Kidney glomerular epithelial cell (primary cell): Measurements from ENCODE around the gene GATAD2B.

Experiments used
- DNase-seq: peaks from one replicate; lab custom pipeline; 2025; lab: John Stamatoyannopoulos, UW

The GATAD2B gene

DNA sequence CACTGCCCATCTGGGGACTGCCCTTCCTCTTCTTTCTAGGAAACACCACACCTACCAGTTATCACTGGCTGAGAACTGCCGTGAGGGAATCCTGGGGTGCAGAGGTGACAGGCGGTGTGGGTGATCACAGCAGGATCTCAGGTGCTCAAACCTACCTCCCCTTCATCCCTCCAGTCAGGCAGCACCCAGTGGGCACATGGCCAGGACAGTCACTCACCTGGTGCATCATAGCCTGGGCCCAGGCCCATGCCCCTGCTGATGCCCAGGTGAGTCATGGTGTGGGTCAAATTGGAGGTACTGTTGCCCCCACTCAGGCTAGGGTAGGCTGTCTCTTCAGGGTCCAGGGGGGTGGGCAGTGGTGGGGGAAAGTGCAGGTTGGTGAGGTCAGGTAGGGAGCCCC lies 29.0 kb upstream of the GATAD2B start:
- DNase-seq = no peak

DNA sequence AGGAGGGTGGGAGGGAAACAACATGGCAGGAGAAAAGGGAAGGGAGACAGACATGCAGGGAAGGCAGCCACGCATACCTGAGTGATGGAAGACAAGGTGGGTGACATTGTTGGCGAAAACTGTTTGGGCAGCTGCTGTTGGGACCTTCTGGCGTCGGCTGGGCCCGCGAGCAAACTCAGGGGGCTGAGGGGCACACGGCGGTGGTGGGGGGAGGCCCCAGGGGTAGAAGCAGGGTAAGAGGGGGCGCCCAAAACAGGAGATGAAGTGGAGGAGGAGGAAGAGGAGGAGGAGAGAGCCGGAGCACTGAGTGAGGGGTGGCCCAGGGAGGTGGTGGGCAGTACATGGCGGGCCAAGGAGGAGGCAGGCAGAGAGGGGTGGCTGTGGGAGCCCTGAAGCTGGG lies 28.4 kb upstream of the GATAD2B start:
- no peak for DNase-seq

DNA sequence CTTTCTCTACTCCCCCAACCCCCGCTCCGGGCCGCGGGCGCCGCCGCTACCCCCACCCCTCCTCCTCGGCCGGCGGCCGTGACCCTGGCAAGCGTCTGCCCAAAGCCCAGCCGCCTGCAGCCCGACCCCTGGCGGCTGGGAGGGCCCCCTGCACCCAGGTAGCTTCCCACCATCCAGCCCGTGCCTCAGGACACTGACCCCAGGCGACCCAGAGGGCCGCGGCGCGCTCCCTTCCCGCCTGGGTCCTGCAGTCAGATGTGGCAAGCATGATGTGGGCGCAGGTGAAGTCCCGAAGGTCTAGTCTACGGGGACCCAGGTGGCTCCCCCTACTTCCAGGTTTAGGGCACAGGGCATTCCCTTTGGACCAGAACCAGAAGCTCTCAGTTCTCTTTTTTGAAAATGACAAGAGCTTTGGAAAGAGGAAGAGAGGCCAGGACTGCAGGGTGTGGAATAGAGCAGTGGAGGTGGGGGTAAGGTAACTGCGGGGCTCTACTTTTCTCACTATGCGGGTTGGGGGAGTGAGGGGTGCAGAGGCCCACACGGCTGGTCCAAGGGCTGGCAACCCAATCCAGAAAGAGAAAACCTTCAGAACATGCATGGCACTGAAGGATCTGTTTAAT lies 24.0 kb upstream of the GATAD2B start, which contains the start of gene DENND4B:
Gene DENND4B (minus strand): TSS at position 97 of the 620 bp plus-strand sequence. CDS start 2,344 bp downstream, outside the sequence.
- DNase-seq = peak; percentile 57

DNA sequence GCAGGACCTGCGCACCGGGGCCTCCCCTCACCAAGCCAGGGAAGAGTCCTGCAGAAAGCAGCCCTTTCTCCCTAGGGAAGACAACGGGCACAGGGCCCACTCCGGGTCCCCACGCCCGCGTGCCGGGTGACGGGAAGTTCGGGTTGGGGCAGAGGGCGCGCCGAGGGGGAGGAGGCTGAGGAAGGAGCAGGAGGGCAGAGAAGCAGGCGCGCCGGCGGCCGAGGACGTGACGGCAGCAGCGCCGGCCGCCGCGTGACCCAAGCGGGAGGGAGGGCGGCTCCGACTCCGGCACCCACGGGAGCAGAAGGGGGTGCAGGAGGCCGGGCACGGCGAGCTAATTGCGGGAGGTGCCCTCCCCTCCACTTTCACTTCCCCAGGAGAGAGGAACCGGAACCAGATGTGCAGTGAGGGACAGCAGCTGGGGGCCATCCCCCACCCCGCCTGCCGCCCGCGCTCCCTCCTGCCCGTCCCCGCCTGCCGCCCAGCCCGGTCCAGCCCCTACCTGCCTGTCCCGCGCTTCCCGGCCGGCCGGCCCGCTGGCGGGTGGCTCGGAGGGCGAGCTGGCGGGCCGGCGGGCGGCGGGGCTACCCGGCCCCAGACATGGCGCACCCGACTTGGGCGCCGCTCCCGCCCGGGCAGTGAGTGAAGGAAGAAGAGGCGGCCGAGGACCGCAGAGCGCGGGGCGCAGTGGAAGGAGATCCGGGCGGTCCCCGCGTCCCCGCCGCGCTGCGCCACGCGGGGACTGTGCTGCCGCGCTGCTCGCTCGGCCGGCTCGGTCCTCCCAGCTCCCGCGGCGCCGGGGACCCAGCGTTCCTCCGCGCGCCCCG lies 23.2 kb upstream of the GATAD2B start:
- DNase-seq = no peak

DNA sequence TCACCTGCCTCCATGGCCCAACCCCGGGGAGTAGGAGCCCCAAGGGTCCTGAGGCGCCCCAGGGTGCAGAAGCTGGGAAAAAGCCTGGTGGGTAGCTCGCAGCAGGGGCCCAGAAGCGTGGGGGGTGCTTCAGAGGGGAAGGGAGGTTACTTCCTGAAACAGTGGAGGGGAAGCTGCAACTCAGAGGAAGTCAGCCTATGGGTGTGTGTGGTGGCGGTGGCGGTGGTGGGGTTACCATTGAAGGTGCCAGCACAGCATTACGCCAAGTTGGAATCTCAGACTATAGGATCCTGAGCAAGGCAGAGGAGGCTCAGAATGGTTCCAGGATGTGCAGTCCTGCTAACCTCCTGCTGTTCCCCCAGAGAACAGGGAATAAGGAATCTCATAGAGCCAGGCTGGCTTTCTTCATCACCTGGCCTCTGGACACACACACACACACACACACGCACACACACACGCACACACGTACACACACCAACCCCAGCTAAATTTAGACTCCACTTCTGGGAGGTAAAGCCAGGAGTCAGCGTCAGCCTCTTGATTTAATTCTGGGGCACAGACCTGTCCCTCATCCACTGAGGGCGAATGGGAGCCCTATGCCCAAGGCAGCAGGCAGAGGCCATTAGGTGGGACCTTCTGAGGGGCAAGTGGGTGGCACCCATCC lies 22.5 kb upstream of the GATAD2B start:
- DNase-seq = no peak

DNA sequence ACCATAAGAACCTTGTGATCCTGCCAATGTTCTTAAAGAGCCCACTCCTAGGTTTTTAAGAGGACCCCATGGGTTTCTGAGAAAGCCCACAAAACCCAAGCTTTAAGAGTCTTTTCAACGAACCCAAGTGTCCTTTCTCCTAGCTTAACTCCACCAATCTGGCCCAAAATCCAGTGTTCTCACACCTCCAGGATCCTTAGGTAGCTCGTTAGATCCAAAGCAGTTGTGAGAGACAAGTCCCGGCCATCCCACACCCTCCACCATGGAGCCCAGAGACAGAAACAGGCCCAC lies 22.0 kb upstream of the GATAD2B start:
- DNase-seq = no peak

DNA sequence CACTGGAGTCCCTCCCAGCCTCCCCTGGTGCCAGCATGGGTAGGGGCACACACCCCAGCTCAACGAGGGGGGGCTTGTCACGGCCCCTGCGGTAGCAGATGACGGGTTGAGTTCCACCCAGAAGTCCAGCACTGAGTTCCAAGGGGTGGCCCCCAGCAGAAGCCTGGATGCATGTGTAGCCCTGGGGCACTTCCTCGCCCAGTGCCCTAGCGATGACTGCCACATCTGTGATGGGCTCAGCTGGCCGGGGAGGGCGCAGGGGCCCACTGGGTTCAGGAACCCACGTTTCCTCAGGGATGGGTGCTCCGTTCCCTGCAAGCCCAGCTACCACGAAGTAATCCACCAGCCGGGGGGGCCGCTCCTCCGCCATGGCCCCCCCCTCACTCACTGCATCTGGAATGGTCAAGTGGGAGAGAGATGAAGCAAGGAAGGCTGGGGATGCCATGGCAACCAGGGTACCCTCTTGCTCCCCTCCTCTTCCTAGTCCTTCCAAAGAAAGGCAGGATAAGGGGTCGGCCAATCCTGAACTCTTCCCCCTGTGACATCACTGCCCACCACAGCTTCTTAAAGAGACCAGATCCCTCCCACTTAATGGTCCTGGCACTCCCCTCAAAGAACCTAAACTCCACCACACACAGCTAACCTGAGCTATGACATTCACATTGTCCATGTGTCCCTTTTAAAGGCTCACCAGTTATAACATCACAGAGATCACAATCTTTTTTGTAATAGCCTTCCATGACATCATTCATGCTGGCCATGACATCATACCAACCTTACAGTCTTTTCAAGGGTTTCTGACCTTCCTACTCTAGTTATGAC lies 21.4 kb upstream of the GATAD2B start:
- no peak for DNase-seq

DNA sequence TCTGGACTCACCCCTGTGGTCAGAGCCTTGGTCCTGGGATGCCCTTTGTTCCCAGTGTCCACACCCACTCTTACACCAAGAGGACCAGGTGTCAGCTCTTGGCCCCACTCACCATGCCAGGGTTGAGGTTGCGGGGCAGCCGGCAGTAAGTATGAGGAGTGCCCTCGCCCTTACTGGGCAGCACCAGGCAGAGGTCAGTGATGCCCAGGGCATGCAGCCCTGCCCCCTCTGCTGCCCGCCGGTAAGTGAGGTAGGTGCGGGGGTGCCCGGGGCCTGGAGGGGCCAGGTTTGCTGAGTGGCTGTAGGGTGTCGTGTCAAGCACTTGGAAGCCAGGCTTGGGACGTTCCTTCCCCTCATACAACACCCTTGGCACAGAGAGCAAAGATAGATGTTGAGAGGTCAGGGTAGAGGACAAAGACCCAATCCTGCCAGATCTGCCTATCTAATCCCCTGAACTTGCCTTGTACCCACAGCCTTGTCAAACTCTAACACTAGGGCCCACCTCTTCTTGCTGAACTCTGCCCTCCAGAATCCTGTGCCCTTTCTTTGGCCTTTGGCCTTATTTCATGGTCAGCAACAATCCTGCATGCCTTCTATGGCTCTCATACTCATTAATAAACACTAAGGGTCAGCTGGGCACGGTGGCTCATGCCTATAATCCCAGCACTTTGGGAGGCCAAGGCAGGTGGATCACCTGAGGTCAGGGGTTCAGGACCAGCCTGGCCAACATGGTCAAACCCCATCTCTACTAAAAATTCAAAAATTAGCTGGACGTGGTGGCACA lies 20.2 kb upstream of the GATAD2B start:
- DNase-seq = no peak

DNA sequence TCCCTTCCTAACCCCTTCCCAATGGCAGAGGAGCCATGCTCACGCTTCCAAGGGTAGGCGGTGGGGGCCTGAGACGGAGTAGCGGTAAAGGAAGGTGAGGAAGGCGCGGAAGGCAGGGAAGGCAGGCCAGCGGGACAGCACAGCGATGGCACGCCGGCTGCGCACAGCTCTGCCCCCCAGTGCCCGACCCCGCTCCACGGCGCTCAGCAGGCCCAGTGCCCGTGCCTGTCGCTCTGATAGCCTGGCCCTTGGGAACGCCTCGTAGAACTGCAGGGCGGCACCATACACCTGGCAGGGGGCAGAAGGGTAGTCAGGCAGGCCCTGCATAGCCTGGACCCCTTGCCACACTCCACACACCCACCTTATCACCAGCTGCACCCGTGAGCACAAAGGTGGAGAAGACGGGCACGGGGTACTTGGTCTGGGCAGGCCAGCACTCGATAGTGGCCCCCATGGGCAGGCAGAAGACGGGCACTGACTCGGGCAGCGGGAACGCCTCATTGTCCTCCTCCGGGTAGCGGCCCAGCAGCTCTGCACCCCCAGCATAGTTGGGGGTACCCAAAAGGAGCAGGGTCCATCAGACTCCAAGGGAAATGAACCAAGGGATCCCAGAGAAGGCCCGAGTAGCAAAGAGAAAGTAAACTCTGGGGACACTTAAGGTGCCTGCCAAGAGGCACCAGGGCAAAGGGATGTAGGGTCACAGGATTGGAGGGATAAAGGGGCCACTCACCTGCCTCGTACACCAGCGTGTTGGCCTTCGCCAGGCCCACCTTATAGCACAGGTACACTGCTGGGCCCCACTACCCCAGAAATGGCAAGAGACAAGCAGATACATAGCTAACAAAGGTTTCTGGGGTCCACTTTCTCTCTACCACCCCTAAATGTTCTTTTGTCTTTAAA lies 19.3 kb upstream of the GATAD2B start:
- no peak for DNase-seq

DNA sequence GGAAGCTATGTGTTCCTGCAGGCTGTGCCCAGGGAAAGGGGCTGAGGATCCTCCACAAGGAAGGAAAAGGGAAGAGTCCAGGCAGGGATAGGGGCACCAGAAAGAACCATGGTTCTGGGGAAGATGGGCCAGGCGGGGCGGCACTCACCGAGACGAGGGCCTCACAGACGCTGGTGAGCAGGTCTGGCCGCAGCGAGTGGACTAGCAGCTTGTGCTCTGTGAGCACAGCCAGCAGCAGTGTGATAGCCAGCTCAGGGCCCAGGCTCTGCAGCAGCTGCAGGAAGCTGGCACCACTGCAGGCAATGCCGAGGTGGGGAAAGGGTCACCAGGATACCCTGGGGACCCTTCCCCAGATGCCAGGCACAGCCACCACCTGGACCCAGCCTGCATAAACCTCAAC lies 18.0 kb upstream of the GATAD2B start:
- DNase-seq = no peak

DNA sequence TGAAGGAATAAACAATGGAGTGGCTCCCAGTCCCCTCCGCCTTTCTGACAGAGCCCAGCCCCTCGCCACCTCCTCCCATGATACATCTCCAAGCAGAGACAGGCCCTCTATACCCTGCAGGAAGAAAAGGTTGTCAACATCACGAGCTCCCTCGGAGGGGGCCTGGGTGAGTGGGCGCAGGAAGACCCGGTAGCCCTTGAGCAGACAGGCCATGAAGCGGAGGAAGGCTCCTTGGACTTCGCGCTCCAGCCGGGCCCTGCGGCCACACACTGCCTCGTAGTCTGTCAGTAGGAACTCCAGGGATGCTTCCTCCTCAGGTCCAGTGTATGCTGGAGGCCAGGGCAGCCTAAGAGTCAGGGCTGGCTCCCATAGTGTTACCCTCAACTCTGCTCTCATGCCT lies 16.7 kb upstream of the GATAD2B start:
- no peak for DNase-seq

DNA sequence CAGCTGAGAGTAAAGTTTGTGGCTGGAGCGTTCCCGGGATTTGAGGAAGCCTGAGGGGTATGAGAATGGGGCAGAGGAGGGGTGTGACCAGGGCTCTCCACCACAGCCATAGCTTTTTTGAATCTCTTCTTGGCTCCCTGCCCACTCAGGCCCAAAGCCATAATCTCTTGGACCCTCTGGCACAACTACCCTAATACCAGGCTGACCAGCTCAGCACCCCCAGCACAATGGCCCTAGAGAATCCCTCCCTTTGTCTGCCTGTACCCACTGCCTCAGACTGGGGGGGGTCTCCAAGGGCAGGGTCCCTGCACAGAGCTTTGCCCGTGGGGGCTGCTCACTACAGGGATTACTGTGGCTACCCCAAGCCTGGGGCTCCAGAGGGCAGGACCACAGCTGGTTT lies 16.2 kb upstream of the GATAD2B start:
- DNase-seq = no peak

DNA sequence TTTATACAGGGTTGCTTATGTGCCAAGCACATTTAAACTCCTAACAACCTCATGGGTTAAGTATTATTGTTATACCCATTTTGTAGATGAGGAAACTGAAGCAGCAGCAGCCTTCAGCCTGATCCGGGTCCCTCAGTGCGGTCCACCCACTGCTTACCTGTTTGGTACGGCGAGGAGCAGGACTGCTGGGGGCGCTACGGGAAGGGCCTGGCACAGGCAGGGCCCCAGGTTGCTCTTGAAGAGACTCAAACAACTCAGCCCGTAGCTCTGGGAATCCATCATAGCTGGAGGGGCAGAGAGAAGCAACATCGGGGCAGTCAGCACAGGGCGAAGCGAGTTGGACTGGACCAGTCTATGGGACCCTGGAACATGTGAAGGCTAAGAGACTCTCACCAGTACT lies 14.6 kb upstream of the GATAD2B start:
- DNase-seq = no peak

DNA sequence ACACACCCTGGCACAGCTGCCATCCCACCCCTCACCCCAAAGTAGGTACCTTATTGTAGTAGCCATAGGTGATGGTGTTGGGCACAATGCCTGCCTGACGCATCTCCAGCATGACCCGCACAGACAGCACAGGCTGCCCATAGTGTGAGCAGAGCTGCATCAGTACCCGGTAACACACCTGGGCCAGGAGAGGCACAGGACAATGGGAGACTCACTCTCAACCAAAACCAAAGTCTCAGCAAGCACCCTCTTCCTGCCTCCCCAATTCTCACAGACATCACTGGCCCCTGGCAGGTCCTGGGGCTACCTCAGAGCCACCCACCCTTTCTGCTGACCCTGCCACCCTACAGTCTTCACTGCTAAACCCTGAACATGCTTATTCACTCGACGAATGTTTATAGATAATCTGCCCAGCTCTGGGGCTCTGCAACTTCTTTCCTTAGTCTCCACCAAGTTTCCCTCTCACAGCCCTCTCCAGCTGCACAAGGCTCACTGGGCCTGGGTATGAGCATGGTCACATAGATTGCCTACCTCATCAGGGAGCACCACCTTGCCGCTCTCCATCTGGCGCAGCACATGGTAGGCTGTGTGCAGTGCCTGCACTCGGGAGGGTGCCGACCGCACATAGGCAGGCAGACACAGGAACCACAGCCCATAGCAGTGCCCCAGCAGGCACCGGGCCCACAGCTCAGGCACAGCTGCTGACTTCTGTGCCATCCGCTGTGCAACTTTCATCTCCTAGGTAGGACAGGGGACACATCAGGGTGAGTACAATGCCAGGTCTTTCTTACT lies 13.4 kb upstream of the GATAD2B start:
- no peak for DNase-seq

DNA sequence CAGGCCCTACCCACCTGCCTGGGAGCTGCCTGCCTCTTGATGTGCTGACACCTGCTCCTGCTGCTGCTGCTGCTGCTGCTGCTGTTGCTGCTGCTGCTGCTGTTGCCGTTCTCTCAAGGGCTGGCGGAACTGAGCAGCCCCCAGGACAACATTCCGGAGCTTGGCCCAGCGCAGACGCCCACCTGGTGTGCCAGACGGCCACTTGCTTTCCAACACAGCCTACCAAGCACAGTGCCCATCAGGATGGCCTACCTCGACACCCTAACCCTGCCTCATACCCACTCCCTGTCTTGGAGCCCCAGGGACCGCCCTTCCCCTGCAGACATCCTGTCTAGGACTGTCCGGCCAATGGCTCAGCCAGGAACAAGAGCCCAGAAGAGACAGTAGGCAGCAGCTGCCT lies 12.0 kb upstream of the GATAD2B start:
- no peak for DNase-seq

DNA sequence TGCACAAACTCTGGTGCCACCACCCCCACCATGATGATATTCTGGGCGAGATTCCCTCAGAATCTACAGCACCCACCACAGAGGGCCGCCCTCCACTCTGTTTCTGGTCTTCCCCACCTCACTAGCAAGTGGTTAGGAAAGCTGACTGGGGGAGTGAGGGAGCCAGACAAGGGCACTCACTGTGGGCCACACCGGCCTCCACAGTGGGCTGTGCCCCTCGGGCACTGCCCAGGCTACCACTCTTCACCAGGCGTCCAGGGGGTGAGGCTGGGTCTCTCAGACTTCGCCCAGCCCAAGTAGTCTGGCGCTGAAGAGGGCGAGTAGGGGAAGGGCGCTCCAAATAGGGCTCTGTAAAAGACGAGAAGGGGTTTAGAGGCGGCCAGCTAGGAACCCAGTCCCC lies 11.2 kb upstream of the GATAD2B start:
- no peak for DNase-seq

DNA sequence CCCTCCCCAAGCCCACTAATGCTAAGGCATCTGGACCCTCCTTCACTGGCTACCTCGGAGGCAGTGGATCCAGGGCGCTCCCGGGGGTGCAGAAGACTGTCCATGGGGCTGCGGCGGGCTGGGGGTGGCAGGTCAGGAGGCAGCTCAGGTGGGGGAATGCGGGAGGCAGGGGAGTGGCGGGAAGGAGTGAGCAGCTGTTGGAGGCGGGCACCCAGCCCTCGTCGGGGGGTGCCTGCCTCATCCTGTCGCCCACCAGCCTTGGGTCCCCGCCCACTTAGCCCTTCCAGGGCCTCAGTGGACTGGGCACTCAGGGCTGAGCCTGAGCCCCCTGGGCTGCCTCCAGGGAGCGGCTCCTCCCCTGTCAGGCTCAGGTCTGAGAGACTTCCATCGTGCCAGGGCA lies 10.7 kb upstream of the GATAD2B start:
- no peak for DNase-seq

DNA sequence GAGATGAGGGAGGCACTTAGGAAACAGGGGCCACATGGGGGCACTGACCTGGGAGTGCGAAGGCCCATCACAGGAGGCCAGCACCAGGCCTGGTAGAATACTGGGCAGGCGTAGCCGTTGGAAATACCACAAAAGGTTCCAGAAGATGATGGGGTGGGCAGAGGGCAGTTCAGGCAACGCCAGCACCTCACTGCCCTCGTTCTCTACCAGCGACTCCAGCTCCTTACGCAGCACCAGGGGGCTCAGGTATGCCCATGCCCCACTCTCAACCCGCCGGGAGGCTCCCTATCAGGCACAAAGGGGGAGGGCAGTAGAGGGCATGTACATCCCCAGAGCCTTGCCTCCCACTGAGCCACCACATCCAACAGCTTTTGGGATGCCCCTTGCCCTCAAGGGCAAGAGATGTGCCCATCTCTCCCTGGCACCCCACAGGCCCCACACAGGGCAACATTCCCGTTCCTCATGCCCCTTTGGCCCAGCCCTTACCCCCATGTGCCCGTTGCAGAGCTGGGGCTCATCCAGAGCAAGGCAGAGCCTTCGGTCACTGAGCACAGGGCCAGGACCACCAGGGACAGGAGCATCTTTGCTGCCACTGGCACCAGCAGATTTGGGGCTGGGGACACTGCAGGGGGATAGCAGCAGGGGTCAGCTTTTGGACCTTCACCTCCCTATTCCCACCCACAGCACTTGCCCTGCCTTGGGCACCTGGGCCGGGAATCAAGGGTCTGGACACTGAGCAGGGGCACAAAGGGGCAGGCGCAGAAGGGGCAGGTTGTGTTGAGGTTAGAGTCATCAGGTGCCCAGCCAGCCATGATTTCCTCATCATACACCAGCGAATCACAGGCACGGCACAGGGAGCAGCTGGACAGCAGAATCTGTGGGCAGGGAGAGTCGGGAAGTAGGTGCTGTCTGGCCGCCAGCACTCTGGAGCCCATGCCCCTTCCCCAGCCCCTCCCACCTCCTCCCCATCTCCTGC lies 9.7 kb upstream of the GATAD2B start:
- DNase-seq = no peak
